ENCODE data around the gene MLC1. TPM values are rescaled to one million over a fixed set of nuclear protein-coding genes. Genes with fewer than 3 reads are reported as not detected.

MLC1 gene
- total RNA-seq, 1 donor from 2014 or later = not detected

DNA sequence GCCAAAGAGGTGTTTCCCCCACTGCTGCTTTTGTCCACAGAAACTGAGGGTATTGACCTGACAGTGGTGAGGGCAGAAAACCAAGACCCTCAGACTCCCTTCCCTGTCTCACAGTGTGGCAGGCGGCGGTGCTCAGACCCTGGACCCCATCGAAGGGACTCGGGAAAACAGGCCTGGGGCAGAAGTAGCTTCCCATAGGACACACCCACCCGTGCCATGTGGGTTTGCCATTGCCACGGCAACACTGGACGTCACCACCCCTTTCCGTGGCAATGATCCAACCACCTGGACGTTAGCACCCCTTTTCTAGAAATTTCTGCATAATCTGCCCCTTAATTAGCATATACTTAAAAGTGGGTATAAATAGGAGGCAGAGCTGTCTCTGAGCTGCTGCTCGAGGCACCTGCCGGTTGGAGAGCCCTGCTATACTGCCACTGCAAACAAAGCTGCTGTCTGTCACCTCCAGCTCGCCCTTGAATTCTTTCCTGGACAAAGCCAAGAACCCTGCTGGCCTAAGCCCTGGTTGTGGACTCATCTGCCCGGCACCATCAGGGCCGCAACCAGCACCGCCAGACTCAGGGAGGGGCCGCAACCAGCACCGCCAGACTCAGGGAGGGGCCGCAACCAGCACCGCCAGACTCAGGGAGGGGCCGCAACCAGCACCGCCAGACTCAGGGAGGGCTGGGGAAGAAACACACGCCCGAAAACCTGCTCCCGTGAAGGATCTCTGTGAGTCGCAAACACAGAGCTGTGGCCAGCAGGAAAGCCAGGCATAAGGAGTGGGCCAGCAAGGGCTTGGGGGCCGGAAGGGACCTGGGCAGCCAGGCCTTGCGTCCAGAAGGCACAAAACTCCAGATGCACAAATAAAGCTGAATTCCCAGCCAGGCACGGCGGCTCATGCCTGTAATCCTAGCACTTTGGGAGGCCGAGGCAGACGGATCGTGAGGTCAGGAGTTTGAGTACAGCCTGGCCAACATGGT is 10.4 kb downstream of the MLC1 start:
- DNase-seq (ENCODE audit: extremely low spot score, unreplicated experiment) = no peak
- Mint-ChIP-seq H3K36me3 (no peaks in the 10 kb centered on the region), H3K27me3 (no peaks in the 10 kb centered on the region), H3K27ac (no peak overlapping the region), H3K4me1 (ENCODE audit: unreplicated experiment) (no peaks in the 10 kb centered on the region), H3K4me3 (no peak overlapping the region), H3K9me3 (no peaks in the 10 kb centered on the region)
- TF ChIP-seq, protein P1, sequence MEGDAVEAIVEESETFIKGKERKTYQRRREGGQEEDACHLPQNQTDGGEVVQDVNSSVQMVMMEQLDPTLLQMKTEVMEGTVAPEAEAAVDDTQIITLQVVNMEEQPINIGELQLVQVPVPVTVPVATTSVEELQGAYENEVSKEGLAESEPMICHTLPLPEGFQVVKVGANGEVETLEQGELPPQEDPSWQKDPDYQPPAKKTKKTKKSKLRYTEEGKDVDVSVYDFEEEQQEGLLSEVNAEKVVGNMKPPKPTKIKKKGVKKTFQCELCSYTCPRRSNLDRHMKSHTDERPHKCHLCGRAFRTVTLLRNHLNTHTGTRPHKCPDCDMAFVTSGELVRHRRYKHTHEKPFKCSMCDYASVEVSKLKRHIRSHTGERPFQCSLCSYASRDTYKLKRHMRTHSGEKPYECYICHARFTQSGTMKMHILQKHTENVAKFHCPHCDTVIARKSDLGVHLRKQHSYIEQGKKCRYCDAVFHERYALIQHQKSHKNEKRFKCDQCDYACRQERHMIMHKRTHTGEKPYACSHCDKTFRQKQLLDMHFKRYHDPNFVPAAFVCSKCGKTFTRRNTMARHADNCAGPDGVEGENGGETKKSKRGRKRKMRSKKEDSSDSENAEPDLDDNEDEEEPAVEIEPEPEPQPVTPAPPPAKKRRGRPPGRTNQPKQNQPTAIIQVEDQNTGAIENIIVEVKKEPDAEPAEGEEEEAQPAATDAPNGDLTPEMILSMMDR (conservative IDR thresholded peaks at IDR 0.05) = no peak

GRCh38 chr22:50074056-50074455 is 11.2 kb downstream of the MLC1 start:
- Mint-ChIP-seq H3K4me3 (no peak overlapping the region), H3K4me1 (ENCODE audit: unreplicated experiment) (no peaks in the 10 kb centered on the region), H3K27me3 (no peaks in the 10 kb centered on the region), H3K36me3 (no peaks in the 10 kb centered on the region), H3K9me3 (no peaks in the 10 kb centered on the region), H3K27ac (no peak overlapping the region)
- TF ChIP-seq, protein P1 (conservative IDR thresholded peaks at IDR 0.05) = no peak
- DNase-seq (ENCODE audit: extremely low spot score, unreplicated experiment) = no peak

DNA sequence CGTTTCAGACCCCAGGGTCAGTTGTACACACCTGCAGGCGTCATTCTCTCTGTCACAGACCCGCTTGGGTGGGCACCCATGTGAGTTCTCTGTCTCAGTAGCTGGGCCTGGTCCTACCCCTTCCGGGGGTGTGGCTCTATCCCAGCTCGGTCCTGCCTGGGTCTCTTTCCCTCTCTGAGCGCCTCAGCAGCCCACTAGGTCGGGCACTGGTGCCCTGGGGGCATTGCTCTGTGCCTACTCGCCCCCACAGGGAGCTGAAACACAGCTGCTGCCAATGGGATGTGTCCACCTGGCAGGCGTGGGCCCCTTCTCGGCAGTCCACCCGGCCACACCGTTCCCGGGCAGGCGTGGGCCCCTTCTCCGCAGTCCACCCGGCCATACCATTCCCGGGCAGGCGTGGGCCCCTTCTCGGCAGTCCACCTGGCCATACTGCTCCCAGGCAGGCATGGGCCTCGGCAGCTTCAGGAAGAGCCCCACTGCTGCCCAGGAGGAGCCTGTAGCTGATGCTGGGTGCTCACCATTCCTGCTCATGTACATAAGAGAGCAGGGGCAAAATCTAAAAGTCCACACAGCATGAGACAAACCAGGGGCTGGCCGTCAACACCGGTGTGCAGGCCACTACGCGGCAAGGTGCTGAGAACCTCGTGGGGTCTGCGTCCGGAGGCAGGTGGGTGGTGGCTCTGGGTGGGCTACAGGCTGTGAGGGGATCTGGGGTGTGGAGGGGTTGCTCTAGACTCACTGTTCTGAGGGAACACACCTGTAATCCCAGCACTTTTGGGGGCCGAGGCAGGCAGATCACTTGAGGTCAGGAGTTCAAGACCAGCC is 12.3 kb downstream of the MLC1 start:
- no peaks in the 10 kb centered on the region for H3K27me3 Mint-ChIP-seq
- no peaks in the 10 kb centered on the region for H3K9me3 Mint-ChIP-seq
- TF ChIP-seq, protein P1 (conservative IDR thresholded peaks at IDR 0.05) = no peak
- no peak overlapping the region for H3K27ac Mint-ChIP-seq
- no peaks in the 10 kb centered on the region for H3K4me1 Mint-ChIP-seq (ENCODE audit: unreplicated experiment)
- no peak overlapping the region for H3K4me3 Mint-ChIP-seq
- H3K36me3 Mint-ChIP-seq = no peaks in the 10 kb centered on the region
- DNase-seq (ENCODE audit: extremely low spot score, unreplicated experiment) = no peak

GRCh38 chr22:50072167-50072555 is 13.1 kb downstream of the MLC1 start:
- TF ChIP-seq, protein P1 (conservative IDR thresholded peaks at IDR 0.05) = no peak
- H3K4me3 Mint-ChIP-seq = no peak overlapping the region
- H3K27ac Mint-ChIP-seq = no peak overlapping the region
- H3K4me1 Mint-ChIP-seq (ENCODE audit: unreplicated experiment) = no peaks in the 10 kb centered on the region
- DNase-seq (ENCODE audit: extremely low spot score, unreplicated experiment) = no peak
- no peaks in the 10 kb centered on the region for H3K27me3 Mint-ChIP-seq
- no peaks in the 10 kb centered on the region for H3K36me3 Mint-ChIP-seq
- no peaks in the 10 kb centered on the region for H3K9me3 Mint-ChIP-seq

DNA sequence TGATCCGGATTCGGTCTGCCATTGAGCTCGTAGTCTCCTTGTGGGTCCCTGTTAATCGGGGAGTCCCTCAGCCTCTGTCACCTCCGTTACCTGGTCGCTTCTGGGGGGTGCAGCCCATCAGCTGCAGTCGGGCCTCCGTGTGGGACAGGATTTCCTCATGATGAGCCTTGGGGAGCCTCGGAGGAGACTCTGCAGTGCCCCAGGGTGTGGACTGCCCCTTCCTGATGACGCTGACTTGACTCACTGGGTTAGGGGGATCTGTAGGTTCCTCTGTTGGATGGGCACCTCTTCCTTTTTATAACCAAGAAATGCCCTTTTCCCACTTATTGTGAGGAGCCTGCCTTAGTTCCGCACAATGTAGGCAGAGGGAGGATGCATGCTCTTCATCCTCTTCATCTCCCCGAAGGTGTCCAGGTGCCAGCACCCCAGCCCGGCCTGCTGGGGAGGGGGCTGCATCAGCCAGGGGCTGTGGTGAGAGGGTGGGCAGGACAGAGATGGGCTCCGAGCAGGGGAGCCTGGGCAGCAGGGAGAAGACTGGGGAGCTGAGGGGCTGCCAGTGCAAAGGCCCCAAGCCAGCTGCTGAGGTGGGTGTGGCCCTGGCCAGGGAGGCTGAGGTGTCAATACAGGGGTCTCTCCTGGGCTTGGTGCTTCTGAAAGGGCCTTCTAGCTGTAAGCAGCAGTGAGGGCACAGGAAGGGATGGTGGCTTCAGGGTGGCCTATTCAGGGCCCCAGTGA is 13.6 kb downstream of the MLC1 start:
- TF ChIP-seq, protein P1 (conservative IDR thresholded peaks at IDR 0.05) = no peak
- no peak overlapping the region for H3K4me3 Mint-ChIP-seq

More for the DNA sequence above, 13.6 kb downstream of the MLC1 start:
- H3K9me3 Mint-ChIP-seq = no peaks in the 10 kb centered on the region
- no peak for DNase-seq (ENCODE audit: extremely low spot score, unreplicated experiment)
- no peaks in the 10 kb centered on the region for H3K27me3 Mint-ChIP-seq
- H3K4me1 Mint-ChIP-seq (ENCODE audit: unreplicated experiment) = no peaks in the 10 kb centered on the region
- no peak overlapping the region for H3K27ac Mint-ChIP-seq
- no peaks in the 10 kb centered on the region for H3K36me3 Mint-ChIP-seq

All from type B pancreatic cell (in vitro differentiated cells).